ENCODE measurements around the gene DPPA4. TPM values are rescaled to one million over a fixed set of nuclear protein-coding genes. Genes with fewer than 3 reads are reported as not detected.

The DPPA4 gene
- total RNA-seq, 2 experiments from 2014 or later = 0.65 to 1.4 TPM

- no peak overlapping the region for H3K27ac Mint-ChIP-seq
- intact Hi-C loops (cut with micrococcal nuclease) = no loop called here
- peaks cover 13% of the 10 kb centered on the region for H3K4me1 Mint-ChIP-seq (ENCODE audit: low read depth)
- H3K27me3 Mint-ChIP-seq = peaks cover 31% of the 10 kb centered on the region
- H3K36me3 Mint-ChIP-seq (ENCODE audit: low read depth) = peaks cover 4% of the 10 kb centered on the region
- ATAC-seq (no peak), DNase-seq (no peak)
- no peak overlapping the region for H3K4me3 Mint-ChIP-seq
- POLR2A ChIA-PET = no interaction called here
- TF ChIP-seq, protein P1, sequence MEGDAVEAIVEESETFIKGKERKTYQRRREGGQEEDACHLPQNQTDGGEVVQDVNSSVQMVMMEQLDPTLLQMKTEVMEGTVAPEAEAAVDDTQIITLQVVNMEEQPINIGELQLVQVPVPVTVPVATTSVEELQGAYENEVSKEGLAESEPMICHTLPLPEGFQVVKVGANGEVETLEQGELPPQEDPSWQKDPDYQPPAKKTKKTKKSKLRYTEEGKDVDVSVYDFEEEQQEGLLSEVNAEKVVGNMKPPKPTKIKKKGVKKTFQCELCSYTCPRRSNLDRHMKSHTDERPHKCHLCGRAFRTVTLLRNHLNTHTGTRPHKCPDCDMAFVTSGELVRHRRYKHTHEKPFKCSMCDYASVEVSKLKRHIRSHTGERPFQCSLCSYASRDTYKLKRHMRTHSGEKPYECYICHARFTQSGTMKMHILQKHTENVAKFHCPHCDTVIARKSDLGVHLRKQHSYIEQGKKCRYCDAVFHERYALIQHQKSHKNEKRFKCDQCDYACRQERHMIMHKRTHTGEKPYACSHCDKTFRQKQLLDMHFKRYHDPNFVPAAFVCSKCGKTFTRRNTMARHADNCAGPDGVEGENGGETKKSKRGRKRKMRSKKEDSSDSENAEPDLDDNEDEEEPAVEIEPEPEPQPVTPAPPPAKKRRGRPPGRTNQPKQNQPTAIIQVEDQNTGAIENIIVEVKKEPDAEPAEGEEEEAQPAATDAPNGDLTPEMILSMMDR (IDR thresholded peaks at IDR 0.05) = no peak
- peaks cover 2% of the 10 kb centered on the region for H3K9me3 Mint-ChIP-seq
- CTCF ChIA-PET = interaction anchor here (0.7 kb wide), 1 partner anchor 54 kb away, joined by 3 read pairs; no protein-coding TSS in a partner anchor
Observed at GRCh38 chr3:109338322-109338721, 976 bp upstream of the DPPA4 start.

DNA sequence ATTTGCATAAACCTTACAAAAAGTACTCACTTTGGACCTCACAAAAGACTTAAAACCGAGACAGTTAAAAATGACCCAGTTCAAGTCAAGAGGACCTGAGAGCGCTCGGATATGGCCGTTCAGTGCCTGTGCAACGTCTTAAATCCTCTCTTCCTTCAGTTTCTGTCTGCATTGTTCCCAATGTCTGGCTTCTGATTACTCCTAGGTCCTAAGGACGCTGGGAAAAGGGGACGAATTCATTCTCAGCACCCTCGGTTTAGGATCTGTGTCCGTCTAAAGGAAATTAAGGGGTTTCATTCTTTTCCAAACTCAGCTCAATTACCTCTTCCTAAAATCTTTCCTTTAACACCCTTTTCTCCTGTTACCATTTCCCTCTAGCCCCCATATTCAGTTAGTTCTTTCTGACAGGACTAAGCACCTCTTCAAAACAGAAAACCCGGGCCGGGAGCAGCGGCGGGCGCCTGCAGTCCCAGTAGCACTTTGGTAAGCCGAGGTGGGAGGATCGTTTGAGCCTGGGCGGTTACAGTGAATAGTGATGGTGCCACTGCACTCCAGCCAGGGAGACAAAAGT is 970 bp downstream of the DPPA4 start:
- Mint-ChIP-seq H3K4me1 (ENCODE audit: low read depth) (peaks cover 13% of the 10 kb centered on the region), H3K27ac (no peak overlapping the region), H3K36me3 (ENCODE audit: low read depth) (peaks cover 4% of the 10 kb centered on the region), H3K9me3 (peaks cover 2% of the 10 kb centered on the region), H3K4me3 (peak overlapping the region; percentile 73), H3K27me3 (peaks cover 30% of the 10 kb centered on the region)
- TF ChIP-seq, protein P1 (IDR thresholded peaks at IDR 0.05) = no peak
- intact Hi-C loops (cut with micrococcal nuclease) = no loop called here
- peak; percentile 44 for DNase-seq
- CTCF ChIA-PET = no interaction called here
- POLR2A ChIA-PET = no interaction called here
- ATAC-seq = peak; percentile 71

GRCh38 chr3:109334572-109334971 is 2.8 kb downstream of the DPPA4 start:
- DNase-seq (no peak), ATAC-seq (no peak)
- H3K36me3 Mint-ChIP-seq (ENCODE audit: low read depth) = peaks cover 4% of the 10 kb centered on the region
- H3K4me3 Mint-ChIP-seq = no peak overlapping the region
- peaks cover 2% of the 10 kb centered on the region for H3K9me3 Mint-ChIP-seq
- TF ChIP-seq, protein P1 (IDR thresholded peaks at IDR 0.05) = no peak
- H3K27me3 Mint-ChIP-seq = peaks cover 30% of the 10 kb centered on the region
- intact Hi-C loops (cut with micrococcal nuclease) = no loop called here
- CTCF ChIA-PET = no interaction called here
- no peak overlapping the region for H3K27ac Mint-ChIP-seq
- POLR2A ChIA-PET = no interaction called here
- H3K4me1 Mint-ChIP-seq (ENCODE audit: low read depth) = peaks cover 13% of the 10 kb centered on the region

DNA sequence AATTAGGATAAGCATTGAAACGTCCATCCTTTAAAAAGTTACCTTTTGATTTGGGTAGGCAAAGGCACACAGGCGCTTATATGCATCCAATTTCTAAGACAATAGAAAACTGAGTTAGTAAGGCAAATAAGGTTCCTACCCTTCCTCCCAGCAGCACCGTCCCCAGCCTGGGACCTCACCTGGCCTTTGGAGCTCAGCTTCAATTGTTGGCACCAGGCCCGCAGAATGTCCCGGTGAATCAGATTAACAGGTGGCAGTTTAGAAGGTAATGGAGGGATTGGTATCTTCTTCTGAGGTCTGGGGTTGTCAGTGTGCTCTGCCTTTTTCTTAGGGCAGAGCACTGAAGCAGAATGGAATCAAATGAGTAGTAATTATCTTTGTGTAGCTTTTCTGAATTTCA is 5.7 kb downstream of the DPPA4 start:
- H3K4me3 Mint-ChIP-seq = no peak overlapping the region
- peaks cover 6% of the 10 kb centered on the region for H3K4me1 Mint-ChIP-seq (ENCODE audit: low read depth)
- intact Hi-C loops (cut with micrococcal nuclease) = no loop called here
- H3K9me3 Mint-ChIP-seq = no peaks in the 10 kb centered on the region
- POLR2A ChIA-PET = no interaction called here
- no peak for DNase-seq
- H3K27me3 Mint-ChIP-seq = peaks cover 14% of the 10 kb centered on the region
- H3K27ac Mint-ChIP-seq = no peak overlapping the region
- ATAC-seq = no peak
- no peaks in the 10 kb centered on the region for H3K36me3 Mint-ChIP-seq (ENCODE audit: low read depth)
- TF ChIP-seq, protein P1 (IDR thresholded peaks at IDR 0.05) = no peak
- CTCF ChIA-PET = no interaction called here

- intact Hi-C loops (cut with micrococcal nuclease) = no loop called here
- no peaks in the 10 kb centered on the region for H3K4me1 Mint-ChIP-seq (ENCODE audit: low read depth)
- ATAC-seq (no peak), DNase-seq (no peak)
- peaks cover 8% of the 10 kb centered on the region for H3K27me3 Mint-ChIP-seq
- TF ChIP-seq, protein P1 (IDR thresholded peaks at IDR 0.05) = no peak
- H3K36me3 Mint-ChIP-seq (ENCODE audit: low read depth) = no peaks in the 10 kb centered on the region
- H3K27ac Mint-ChIP-seq = no peak overlapping the region
- CTCF ChIA-PET = no interaction called here
- POLR2A ChIA-PET = no interaction called here
- no peaks in the 10 kb centered on the region for H3K9me3 Mint-ChIP-seq
- no peak overlapping the region for H3K4me3 Mint-ChIP-seq
Observed at GRCh38 chr3:109330405-109330804, 6.9 kb downstream of the DPPA4 start.

All from activated CD8-positive, alpha-beta T cell treated with anti-CD3 and anti-CD28 coated beads for 36 hours (primary cell).